ENCODE measurements around the gene EPO.
"Not testable (repeated sequence)": the region's sequence is repeated elsewhere in the genome, so short reads cannot be mapped to it uniquely, and the experiment has no call there.

The EPO gene

GRCh38 chr7:100730136-100730800, 10.0 kb downstream of the EPO start:
- in situ Hi-C loops (cut with HindIII; ENCODE audit: low sequenced_read_pairs): no loop called here

GRCh38 chr7:100731937-100732636, 11.8 kb downstream of the EPO start:
- in situ Hi-C loops (cut with HindIII; ENCODE audit: low sequenced_read_pairs): no loop called here

- in situ Hi-C loops (cut with HindIII; ENCODE audit: low sequenced_read_pairs): no loop called here
Observed at GRCh38 chr7:100735730-100736129, 15.5 kb downstream of the EPO start.

- in situ Hi-C loops (cut with HindIII; ENCODE audit: low sequenced_read_pairs): no loop called here
Observed at GRCh38 chr7:100736671-100737070, 16.4 kb downstream of the EPO start.

DNA sequence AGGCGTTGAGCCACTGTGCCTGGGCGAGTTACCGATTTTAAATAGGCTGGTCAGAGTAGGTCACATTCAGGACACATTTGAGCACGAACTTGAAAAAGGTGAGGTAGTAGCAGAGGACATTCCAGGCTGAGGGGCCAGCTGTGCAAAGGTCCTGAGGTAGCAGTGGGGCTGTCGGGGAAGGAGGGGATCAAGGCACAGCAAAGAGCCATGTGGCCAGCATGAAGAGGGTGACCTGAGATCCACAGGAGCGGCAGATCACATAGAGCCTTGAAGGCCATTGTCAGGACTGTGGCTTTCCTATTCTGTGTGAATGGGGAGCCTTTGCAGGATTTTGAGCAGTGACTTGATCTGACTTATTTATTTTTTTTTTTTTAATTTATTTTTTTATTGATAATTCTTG, 19.7 kb downstream of the EPO start:
- in situ Hi-C loops (cut with HindIII; ENCODE audit: low sequenced_read_pairs): no loop called here

DNA sequence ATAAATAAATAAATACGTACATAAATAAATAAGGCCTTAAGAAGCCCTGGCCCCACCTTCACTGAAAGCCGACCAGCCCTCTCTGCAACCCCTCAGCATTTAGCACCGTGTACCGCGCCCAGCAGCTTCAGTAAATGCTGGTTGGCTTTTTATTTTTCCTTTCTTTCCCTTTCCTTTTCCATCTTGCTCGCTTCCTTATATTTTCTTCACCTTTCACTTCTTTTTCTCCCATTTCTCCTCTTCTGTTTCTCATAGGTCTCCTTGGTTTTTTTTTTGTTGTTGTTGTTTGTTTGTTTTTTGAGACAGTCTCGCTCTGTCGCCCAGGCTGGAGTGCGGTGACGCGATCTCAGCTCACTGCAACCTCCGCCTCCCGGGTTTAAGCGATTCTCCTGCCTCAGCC, 24.3 kb downstream of the EPO start:
- in situ Hi-C loops (cut with HindIII; ENCODE audit: low sequenced_read_pairs): no loop called here

DNA sequence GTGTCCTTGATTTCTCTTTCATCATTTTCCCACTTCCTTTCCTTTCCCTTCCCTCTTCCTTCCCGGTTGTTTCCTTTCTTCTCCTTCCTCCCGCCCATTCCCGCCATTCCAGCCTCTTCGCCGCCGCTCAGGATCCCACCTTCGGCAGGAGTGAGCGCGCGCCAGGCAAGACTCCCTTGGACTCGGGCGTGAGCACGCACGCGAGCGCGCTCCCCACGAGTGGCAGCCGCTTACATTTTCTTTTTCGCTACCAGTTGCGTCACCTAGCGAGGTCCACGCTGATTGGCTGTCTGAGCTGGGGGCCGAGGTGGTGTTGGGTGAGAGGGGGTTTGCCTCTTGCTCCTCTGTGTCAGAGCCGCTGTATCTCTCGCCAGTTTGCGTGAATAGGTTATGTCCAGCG, 24.9 kb downstream of the EPO start:
- in situ Hi-C loops (cut with HindIII; ENCODE audit: low sequenced_read_pairs): no loop called here

GRCh38 chr7:100752994-100753393, 32.7 kb downstream of the EPO start:
- in situ Hi-C loops (cut with HindIII; ENCODE audit: low sequenced_read_pairs): no loop called here

- in situ Hi-C loops (cut with HindIII; ENCODE audit: low sequenced_read_pairs): no loop called here
Observed at GRCh38 chr7:100753750-100754149, 33.5 kb downstream of the EPO start.

GRCh38 chr7:100759357-100760171, 39.3 kb downstream of the EPO start:
- in situ Hi-C loops (cut with HindIII; ENCODE audit: low sequenced_read_pairs): no loop called here

DNA sequence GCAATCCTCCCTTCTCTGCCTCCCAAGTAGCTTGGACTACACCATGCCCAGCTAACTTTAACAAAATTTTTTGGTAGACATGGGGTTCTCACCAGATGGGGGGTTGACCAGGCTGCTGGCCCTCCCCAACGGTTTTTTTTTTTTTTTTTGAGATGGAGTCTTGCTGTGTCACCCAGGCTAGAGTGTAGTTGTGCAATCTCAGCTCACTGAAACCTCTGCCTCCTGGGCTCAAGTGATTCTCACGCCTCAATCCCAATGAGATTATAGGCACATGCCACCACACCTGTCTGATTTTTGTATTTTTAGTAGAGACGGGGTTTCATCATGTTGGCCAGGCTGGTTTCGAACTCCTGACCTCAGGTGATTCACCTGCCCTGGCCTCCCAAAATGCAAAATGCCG, 42.6 kb downstream of the EPO start:
- in situ Hi-C loops (cut with HindIII; ENCODE audit: low sequenced_read_pairs): not testable (repeated sequence)

- in situ Hi-C loops (cut with HindIII; ENCODE audit: low sequenced_read_pairs): no loop called here
Observed at GRCh38 chr7:100763556-100764140, 43.4 kb downstream of the EPO start.

GRCh38 chr7:100764841-100765240, 44.6 kb downstream of the EPO start:
- in situ Hi-C loops (cut with HindIII; ENCODE audit: low sequenced_read_pairs): loop anchor here (5.0 kb wide), 2 partner anchors 53 to 82 kb away; no protein-coding TSS in a partner anchor

GRCh38 chr7:100765250-100765649, 45.0 kb downstream of the EPO start:
- in situ Hi-C loops (cut with HindIII; ENCODE audit: low sequenced_read_pairs): loop anchor here (5.0 kb wide), 2 partner anchors 53 to 82 kb away; no protein-coding TSS in a partner anchor

DNA sequence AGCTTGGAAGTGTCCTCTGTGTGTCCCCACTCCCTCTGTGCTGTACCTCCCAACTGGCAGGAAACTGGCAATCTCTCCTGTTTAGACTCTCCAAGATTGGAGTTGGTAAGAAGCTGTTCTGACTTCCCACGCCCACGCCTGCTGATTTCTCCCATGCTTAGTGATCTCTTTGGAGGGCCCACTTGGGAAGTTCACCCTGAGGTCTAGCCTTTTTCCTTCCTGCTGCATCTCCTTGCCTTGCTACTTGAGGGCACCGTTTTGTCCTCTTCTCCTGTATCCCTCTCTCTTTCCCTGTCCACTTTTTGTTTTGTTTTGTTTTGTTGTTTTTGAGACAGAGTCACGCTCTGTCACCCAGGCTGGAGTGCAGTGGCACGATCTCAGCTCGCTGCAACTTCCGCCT, 48.5 kb downstream of the EPO start:
- in situ Hi-C loops (cut with HindIII; ENCODE audit: low sequenced_read_pairs): loop anchor here (5.0 kb wide), 2 partner anchors 56 to 79 kb away; no protein-coding TSS in a partner anchor
